GM18873 (cell line): Measurements from ENCODE around the gene PLA1A.
A peak's percentile ranks its signal among the peaks of the same experiment; 100 is the strongest.

Source experiments
- ATAC-seq: cut with Tn5 transposase; IDR thresholded peaks from one replicate; pipeline ENCODE4 v1.9.1; 2021; ENCODE audit warnings: mild to moderate bottlenecking, moderate library complexity, moderate number of reproducible peaks; ENCODE audit not compliant: unreplicated experiment, low FRiP score

The PLA1A gene

DNA sequence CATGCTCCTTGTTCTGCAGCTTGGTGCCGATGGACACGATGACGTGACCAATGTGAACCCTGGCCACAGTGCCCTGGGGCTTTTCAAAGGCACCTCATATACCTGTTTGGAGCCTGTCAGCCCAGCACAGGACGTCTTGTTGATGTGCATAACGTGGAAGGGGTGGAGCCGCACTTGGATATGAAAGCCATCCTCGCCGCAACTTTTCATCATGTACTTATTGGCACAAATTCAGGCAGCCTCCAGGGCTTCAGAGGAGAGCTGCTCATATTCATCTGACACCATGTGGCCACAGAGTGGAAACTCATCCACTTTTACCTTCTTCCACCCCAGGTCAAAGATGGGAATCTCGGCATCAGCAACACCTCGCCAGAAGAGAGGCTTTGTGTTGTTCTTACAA lies 38.0 kb downstream of the PLA1A start:
- ATAC-seq, result no peak

DNA sequence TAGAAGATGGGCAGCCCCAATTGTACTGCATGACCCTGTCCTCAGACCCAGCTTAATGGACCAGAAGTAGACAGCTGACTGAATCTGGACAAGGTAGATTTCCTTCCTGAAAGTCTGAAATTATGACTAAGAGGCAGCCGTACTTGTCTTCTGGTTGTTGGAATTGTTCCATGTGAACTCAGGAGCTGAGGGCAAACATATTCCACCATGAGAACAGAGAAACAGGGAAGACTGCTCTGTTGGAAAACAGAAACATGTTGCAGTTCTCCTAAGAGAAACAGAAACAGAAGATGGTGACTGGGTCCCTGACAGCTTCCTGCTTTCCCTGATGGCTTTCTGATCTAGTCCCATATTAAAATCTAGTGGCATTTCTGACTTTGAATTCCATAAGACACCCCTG lies 38.6 kb downstream of the PLA1A start:
- no peak for ATAC-seq

DNA sequence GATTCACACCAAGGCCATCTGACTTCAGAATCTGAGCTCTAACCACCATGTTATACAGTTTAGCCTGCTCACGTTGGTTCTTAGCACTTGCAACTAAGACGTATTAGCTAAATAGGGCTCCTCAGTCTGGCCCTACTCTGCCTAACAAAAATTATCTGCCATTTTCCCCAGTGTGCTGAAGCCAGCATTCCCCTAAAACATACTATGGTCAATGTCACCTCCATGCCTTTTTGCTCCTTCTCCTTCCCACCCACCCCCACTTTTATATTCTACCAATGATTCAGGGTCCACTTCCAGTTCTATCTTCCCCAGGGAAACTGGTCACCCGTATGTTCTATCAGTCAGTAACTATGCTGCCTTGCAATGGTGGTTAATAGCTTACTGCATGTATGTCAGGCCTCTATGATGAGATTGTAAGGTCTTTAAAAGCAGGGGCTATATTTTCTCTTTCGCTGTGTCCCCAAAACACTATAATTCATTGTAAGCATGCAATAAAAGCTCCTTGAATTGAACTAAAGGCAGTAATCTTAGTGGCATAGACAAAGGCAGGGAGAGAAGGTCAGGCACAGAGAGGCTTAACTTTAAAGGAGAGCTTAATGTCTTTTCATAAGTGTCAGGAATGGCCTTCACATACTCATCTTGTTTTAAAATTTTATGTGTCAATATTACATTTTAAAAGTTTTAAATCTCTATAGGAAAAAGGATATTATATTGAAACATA lies 39.4 kb downstream of the PLA1A start:
- ATAC-seq, result no peak

DNA sequence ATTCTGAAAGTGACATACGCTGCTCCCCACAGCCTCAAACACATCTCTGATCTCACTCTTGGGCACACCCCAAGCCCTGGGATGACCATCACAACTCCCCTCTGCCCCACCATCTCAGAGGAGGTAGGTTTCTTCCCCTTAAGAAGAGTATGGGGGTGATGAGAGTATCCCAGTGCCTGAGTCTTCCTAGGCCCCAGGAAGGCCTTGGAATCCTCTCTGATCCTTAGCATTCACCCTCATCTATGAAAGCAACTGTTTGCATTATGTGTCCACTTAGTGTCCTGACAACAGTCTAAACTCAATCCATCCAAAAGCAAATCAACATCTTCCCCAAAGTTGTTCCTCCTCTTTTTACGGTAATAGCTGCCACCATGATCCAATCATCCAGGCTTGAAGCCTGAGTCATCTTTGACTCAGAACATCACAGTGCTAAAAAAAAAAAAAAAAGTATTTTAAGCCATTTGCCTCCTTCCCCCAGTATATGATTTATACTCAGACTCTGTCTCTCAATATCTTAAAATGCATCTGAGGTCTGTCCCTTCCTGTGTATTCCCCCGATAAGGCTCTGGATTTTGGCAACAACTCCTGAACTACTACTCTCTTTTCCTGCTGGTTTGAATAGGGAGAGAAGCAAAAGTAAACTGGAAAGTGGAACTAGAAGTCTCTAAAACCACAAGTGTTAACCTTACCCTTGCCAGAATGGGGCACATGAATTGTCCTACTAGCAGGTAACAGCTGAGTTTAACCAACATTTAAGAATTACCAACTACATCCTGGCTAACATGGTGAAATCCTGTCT lies 40.2 kb downstream of the PLA1A start:
- peak; percentile 34 for ATAC-seq

DNA sequence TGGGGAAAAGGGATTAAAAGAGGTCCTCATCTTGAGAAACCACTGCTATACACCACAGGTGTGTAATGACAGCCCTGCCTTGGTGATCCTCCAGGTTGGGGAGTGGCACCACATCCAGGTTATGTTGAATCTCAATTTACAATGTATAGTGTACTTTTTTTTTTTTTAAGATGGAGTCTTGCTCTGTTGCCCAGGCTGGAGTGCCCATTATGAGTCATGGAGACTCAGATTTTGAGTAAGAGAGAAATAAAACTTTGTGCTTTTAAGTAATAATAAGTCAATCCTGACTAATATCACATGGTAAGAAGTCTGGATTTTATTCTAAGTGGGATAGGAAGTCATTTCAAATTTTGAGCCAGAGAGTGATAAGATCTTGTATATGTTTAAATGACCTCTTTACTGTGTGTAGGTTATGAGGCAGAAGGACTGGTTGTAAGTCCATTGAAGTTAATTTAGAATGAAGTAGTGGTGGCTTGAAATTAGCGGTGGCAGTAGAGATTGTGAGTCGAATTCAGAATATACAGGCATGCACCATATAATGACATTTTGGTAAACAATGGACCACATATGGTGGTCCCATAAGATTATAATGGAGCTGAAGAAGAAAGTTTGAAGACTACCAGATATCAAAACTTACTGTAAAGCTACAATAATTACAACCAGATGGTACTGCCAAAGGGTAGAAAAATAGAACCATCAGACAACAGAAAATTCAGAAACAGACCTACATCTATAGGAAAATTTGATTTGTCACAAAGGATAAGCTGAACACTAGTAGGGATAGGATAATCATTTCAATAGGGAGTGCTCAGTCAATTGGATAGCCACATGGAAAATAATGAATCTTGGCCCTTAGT lies 42.0 kb downstream of the PLA1A start:
- ATAC-seq, result no peak

DNA sequence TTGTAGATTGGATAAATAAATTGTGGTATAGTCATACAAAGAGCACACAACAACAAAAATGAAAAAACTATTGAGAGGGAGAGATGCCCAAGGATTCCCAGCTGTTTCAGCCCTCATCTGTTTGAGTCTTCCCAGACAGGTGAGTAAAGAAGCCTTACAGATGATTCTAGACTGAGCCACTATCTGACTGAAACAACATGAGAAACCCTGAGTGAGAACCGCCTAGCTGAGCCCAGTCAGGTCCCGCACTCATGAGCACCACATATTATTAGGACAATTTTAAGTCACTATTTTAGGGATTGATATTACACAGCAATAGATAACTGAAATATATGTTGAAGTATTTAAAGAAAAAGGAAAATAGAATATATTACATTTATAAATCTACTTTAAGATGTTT lies 43.7 kb downstream of the PLA1A start:
- ATAC-seq, result no peak

DNA sequence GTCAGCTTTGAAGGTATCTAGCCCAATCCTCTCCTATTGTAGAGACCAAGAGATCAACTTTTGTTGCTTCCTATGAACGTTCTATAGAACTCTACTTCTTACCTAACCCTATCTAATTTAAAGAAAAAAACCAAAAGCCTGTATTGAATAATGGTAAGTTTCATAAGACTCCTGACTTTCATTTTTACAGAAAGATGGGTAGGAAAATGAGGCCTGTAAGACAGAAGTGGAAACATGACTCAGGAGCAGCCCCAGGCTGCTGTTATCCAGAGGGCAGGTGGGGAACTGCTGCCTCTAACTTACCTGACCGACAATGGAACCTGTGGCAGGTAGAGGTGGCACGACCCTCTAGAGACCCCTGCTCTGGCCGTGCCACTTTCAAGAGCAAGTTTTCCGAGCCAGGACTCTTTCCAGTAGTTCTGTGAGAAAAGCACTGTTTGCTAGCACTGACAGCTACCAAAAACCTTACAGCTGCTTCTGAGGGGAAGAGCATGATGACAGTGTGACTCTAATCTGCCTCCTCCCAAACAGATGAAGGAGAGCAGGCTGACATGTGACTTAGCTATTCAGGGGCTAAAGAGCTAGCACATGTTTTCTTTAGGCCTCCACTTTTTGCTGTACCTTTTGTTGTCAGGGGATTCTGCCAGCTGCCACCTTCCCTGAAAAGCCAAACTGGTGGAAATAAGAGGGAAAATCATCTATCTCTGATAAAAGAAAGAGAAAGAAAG lies 45.2 kb downstream of the PLA1A start:
- ATAC-seq, result no peak

DNA sequence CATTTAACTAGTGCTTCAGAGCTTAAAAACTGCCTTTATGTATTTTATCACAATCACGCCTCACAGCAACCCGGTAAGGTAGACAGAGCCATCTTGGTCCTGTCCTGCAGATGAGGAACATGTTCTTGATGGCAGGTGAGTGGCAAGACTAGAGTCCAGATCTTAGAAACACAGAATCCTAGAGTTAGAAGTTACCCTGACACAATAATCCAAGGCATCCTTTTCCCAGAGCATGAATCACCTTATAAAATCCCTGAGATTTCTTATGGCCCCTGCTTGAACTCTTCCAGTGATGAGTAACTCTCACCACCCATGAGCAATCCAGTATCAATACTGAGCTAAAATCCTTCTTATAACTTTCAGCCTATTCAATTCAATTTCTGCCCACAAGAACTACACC lies 45.8 kb downstream of the PLA1A start:
- ATAC-seq, result no peak

DNA sequence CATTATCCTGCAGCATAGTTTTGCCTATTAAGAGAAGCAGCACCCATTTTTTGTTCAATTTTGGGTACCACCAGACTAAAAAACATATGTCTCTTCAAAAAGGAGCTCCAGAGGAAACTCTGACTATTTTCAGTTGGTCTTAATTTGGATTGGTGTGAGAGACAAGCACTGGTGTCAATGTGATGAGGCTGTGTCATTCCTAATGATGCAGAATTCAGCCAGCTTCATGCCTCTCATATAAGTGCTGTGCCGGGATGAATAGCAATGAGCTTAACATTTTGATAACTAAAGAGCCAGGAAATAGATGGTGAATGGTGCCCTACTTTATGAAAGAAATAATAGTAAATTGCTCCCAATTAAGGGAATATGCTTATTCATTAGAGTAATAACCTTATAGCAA lies 46.8 kb downstream of the PLA1A start:
- no peak for ATAC-seq

DNA sequence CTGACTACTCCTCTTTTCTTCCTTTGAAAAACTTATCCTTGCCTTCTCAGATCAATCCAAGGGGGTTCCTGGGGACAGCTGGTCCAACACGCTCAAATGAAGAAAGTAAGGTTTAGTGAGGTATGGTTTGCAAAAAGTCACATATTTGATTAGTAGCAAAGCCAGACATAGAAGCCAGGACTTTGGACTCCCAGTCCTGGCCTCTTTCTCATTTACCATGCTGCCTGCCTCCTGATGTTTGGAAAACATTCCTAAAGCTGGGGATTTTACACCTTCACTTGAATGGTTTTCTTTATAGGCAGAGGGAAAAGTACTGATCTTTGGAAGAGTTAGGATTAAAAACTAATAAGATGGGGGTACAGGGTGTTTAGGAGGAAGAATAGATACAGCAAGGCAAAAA lies 48.1 kb downstream of the PLA1A start:
- ATAC-seq, result no peak

DNA sequence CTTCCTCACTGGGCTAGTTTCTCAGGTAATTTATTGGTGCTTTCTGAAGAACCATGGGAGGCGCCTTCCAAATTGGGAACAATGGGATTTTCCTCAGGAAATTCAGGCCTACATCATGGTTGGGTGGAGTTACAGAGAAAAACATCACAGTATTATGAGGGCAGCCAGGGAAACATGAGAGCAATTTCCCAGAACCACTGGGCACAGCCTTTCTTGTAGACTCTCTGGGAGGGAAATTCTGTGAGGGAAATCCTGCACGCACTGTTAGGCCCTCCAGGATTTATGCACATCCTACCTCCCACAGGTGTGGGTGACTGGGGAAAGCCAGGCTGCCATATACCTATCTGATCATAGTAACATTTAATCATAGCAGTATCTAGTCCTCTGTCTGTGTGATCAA lies 49.5 kb downstream of the PLA1A start:
- ATAC-seq, result no peak

DNA sequence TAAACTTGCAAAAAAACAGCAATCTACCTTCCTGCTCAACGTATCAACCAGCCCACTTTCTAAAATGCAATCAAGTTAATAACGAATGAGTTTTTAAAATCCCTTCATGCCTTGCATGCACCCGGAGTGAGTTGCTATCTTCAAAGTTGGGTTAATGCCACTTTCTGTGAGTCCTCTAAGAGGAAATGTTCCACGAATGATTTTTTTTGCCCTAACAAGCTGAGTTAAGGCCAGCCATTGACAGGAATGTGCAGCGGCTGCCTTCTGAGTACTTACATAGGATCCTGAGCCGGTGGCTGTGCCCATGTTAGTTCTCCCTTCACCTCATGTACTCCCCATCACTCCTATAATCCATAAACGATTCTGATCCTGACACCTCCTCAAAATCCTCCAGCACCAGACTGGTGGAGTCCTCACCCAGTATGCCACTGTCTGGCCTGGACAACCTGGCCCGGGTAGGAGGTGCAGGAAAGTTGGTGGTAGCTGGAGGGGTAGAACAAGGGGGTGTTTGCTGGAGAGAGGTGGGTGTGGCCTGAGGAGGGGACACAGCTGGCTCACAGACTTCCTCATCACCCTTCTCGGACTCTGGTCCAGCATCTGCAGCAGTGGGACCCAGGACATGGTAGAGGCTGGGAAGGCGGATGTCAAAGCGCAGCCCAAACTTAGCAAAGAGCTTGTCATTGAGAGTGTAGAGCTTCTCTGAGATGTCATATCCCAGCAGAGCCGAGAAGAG lies 50.3 kb downstream of the PLA1A start:
- no peak for ATAC-seq

DNA sequence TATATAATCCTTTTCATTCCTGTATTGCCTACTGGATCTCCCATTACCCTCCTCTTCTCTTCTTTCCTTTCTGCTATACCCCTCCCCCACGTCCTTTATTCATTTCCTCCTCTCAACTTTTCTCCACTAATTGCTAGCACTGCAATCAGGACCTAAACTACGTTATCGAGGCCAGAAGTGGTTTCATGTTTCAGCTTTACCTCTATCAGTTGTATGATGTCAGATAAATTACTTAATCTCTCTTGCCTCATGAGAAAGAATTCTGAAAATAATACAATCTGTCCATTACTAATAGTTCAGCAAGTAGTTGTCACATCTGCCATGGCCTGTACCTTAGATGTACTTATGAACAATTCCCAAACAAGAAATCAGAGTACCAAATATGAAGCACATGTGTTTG lies 52.1 kb downstream of the PLA1A start:
- ATAC-seq, result no peak

DNA sequence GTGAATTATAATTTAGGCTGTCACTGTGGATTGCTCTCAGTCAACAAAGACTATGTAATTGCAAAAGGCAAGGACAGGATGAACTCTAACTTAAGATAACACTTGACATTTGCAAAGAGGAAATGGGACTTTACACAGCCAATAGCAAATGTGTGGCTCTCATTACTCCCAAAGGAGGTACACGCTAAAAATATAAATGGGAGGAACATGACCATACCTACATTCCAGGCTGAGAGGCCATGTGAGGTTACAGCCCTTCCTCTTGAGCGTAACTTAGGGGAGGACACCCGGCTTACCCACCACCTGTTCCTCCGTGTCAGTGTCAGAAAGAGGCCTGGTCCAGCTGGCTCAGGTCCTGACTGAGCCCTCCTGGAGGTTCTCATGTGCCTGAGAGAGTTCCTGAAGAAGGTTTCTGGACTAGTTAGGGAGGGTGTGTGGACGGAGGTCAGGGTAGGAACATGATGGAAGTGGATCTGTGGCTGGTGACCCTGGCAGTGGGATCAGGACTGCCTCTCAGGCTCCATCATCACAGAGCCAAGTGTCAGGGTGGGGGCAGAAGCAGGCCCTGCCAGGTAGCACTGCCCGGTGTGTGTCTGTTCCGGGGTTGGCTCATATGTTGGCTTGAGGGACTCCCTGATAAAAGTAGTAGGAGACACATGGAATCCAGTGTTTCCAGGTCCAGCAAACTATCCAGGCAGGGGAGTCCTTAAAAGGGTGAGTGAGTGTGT lies 54.8 kb downstream of the PLA1A start:
- ATAC-seq, result no peak

DNA sequence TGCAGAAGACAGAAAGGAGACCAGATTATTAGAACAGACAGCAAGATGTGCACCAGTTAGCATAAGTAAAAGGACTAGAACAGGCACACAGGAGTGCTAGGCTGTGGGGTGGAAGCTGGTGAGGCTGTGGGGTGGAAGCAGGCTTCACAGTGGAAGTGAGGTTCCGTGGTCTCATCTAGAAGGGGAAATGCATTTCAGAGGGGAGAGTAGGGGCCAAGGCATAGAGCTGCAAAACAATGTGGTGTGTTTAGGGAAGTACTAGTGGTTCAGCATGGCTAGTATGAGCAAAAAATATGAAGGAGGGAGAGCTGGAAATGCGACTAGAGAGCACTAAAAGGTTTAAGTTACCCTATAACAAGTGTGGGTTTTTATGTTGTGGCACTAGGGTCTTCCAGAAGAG lies 56.2 kb downstream of the PLA1A start:
- ATAC-seq, result no peak

DNA sequence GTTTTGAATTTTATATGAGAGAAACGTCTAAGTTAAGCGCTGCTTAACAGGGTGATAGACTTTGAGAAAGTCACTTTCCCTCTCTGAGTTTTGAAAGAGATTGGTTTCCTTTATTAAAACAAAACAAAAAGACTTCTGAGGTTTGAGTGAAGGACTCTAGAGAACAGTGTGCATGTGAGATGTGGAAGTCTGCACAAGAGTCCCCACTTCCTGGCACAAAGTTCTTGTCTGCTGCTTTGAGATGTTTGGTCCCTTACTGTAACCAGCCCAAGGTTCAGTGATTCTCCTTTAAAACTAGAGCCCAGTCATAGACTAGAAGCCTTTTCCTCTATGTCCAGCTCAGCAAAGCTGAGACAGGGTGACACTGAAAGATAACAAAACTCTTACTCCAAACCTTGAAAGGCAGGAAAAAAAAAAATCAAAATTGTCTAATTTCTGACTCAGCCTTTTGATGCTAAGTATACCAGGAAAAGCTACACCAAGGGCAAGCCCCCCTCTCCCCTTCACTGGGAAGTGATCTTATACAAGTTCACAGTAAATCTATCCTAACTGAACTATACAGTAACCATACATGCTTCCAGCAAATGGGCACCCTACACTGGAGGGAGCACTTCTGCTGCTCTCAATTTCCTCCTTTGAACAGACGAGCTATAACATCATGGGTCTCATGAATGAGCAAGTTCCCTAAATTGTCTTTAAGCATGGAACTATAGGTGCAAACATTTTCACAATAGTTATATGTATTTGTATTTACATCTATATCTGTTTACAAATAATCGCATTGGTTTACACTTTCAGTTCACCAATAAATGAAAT lies 60.4 kb downstream of the PLA1A start:
- no peak for ATAC-seq

DNA sequence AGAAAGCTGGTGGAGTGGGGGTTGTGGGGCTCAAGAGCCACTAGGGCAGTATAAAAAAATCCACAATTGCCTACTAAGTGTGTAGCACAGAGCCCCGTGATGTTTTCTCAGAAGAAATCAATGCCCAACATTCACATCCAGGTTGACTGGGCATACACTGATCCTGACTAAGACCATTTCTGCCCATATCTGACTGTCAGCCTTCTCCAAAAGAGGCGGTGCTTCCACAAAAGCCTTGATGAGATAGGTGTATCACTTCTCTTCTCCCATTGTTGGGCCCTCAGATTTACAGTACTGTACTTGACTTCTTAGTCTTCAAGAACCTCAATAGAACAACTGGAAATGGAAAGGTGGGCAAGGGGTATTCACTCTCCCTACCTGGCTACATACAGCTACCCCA lies 61.3 kb downstream of the PLA1A start:
- no peak for ATAC-seq

DNA sequence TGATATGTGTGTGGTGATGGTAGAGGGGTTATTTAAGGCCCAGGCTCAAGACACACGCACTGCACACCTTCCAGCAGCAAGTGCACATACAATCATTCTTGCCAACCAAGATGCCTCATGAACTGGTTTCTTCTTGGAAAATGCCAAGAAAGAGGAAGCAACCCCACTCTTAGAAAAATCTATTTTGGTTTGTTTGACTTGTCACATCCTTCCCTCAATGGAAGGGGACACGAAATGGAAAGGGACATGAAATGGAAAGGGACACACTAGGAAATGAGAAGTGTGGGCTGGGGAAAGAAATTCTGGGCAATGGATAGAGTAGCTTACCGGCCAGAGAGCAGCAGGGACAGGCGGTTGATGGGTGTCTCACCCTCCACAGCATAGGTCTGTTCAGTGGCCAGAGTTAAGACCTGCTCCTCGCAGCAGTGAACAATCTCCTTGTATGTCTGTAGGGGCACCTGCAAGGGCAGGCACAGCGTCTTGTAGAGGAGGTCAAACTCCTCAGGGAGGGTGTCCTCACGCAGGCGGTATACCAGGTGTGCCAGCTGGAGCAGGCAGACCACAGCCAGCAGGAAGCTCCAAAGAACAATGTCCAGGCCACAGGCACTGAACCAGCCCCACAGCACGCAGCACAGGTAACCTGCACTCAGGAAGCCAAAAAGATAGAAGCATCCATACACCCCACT lies 62.1 kb downstream of the PLA1A start:
- no peak for ATAC-seq
